Measurements from ENCODE around the gene DNAH7. TPM values are rescaled to one million over a fixed set of nuclear protein-coding genes. Genes with fewer than 3 reads are reported as not detected.

The DNAH7 gene
- total RNA-seq, 2 experiments from 2014 or later: 0.07 TPM

DNA sequence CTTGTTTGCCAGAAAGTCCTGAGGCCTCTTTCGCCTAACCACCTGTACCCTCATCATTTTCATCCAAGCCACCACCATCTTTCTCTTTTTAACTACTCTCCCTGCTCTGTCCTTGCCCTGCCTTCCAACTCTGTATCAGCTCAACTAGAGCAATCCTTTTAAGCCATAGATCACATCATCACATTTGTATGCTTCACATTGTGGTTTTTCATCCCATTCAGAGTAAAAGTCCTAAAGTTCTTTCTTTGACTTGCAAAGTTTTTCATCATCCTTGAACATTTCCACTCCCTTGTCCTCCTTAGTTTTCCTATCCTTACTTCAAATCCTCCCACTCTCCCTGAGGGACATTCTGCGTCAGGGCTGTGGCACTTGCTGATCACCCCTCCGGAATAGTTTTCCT is 337.7 kb downstream of the DNAH7 start:
- ChIA-PET CTCF (no interaction called here), POLR2A (no interaction called here)
- intact Hi-C loops (cut with micrococcal nuclease): no loop called here
- H3K4me3 Mint-ChIP-seq: no peak overlapping the region
- peaks cover 5% of the 10 kb centered on the region for H3K4me1 Mint-ChIP-seq (ENCODE audit: low read depth)
- TF ChIP-seq, protein P1, sequence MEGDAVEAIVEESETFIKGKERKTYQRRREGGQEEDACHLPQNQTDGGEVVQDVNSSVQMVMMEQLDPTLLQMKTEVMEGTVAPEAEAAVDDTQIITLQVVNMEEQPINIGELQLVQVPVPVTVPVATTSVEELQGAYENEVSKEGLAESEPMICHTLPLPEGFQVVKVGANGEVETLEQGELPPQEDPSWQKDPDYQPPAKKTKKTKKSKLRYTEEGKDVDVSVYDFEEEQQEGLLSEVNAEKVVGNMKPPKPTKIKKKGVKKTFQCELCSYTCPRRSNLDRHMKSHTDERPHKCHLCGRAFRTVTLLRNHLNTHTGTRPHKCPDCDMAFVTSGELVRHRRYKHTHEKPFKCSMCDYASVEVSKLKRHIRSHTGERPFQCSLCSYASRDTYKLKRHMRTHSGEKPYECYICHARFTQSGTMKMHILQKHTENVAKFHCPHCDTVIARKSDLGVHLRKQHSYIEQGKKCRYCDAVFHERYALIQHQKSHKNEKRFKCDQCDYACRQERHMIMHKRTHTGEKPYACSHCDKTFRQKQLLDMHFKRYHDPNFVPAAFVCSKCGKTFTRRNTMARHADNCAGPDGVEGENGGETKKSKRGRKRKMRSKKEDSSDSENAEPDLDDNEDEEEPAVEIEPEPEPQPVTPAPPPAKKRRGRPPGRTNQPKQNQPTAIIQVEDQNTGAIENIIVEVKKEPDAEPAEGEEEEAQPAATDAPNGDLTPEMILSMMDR (IDR thresholded peaks at IDR 0.05): no peak
- no peak overlapping the region for H3K27ac Mint-ChIP-seq
- no peaks in the 10 kb centered on the region for H3K27me3 Mint-ChIP-seq
- H3K9me3 Mint-ChIP-seq: no peaks in the 10 kb centered on the region
- peaks cover 41% of the 10 kb centered on the region for H3K36me3 Mint-ChIP-seq (ENCODE audit: low read depth)
- ATAC-seq: no peak
- DNase-seq: no peak

DNA sequence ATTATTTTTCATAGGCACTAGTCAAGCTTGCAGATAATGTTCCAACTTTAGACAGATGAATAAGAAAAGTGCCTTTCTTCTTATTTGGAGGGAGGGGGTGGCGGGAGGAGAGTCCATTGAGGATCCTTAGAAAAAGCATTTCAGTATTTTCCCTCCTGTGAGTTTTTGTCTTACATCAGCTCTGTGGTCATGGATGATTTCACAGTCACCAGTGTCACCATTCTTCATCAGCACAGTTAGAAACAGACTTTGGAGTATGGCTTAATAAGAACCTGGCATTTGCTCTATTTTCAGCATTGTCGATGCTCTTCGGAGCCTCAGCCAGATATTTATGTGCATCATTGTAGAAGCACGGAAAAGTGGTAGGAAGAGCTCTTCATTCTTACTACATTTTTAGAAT is 341.5 kb downstream of the DNAH7 start:
- Mint-ChIP-seq H3K9me3 (no peaks in the 10 kb centered on the region), H3K4me3 (no peak overlapping the region), H3K36me3 (ENCODE audit: low read depth) (peaks cover 28% of the 10 kb centered on the region), H3K4me1 (ENCODE audit: low read depth) (peaks cover 5% of the 10 kb centered on the region), H3K27me3 (no peaks in the 10 kb centered on the region), H3K27ac (no peak overlapping the region)
- intact Hi-C loops (cut with micrococcal nuclease): no loop called here
- no peak for ATAC-seq
- CTCF ChIA-PET: no interaction called here
- TF ChIP-seq, protein P1 (IDR thresholded peaks at IDR 0.05): no peak
- no peak for DNase-seq
- POLR2A ChIA-PET: no interaction called here

DNA sequence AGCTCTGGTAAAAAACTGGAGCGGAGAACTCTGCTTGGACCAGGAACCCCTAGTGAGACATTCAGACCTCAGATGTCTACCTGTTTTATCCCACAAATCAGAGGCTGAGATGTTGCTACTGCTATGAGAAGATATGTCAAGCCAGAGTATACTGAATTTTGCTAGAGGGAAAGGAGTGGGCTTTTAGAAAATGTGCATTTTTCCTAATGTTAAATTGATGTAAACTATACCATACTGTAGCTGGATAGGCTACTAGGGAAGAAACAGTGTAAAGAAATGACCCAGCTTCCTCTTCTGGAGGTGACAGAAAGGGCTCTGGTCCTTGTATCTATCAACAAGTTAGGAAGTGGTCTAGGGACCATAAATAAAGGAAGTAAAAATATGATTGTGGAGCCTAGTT is 346.6 kb downstream of the DNAH7 start:
- ChIA-PET CTCF (no interaction called here), POLR2A (no interaction called here)
- no peak for ATAC-seq
- Mint-ChIP-seq H3K27me3 (no peaks in the 10 kb centered on the region), H3K36me3 (ENCODE audit: low read depth) (peaks cover 16% of the 10 kb centered on the region), H3K4me1 (ENCODE audit: low read depth) (peaks cover 2% of the 10 kb centered on the region), H3K9me3 (no peaks in the 10 kb centered on the region), H3K4me3 (no peak overlapping the region), H3K27ac (no peak overlapping the region)
- no peak for DNase-seq
- intact Hi-C loops (cut with micrococcal nuclease): no loop called here
- TF ChIP-seq, protein P1 (IDR thresholded peaks at IDR 0.05): no peak

DNA sequence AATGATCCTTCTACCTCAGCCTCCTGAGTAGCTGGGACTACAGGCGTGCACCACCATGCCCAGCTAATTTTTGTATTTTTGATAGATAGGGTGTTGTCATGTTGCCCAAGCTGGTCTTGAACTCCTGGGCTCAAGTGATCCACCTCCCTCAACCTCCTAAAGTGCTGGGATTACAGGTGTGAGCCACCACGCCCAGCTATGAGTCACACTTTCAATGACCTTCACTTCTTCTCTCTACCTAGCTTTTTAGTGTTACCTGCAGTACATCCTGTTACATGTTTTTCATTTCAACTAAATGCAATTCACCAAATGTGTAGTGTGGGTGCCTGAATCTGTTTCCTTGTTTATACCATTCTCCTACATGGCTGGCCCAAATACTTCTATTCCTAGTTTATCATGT is 347.6 kb downstream of the DNAH7 start:
- H3K4me3 Mint-ChIP-seq: no peak overlapping the region
- no peak for ATAC-seq
- H3K27me3 Mint-ChIP-seq: no peaks in the 10 kb centered on the region
- ChIA-PET CTCF (no interaction called here), POLR2A (no interaction called here)
- peaks cover 22% of the 10 kb centered on the region for H3K36me3 Mint-ChIP-seq (ENCODE audit: low read depth)
- TF ChIP-seq, protein P1 (IDR thresholded peaks at IDR 0.05): no peak
- peaks cover 2% of the 10 kb centered on the region for H3K4me1 Mint-ChIP-seq (ENCODE audit: low read depth)
- DNase-seq: no peak
- H3K27ac Mint-ChIP-seq: no peak overlapping the region
- no peaks in the 10 kb centered on the region for H3K9me3 Mint-ChIP-seq
- intact Hi-C loops (cut with micrococcal nuclease): no loop called here

DNA sequence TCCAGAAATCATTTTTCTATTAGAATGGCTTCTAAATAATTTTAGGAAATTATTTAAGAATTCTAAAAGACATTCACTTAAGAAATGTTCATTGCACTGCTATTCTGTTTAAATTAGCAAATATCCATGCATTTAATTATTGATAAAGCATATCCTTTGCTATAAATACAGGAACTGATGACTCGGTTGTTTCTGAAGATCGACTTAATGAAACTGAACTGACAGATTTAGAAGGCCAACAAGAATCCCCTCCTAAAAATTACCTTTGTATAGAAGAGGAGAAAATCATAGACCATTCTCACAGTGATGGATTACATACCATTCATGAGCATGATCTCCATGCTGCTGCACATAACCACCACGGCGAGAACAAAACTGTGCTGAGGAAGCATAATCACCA is 352.2 kb downstream of the DNAH7 start:
- Mint-ChIP-seq H3K4me3 (no peak overlapping the region), H3K36me3 (ENCODE audit: low read depth) (peaks cover 30% of the 10 kb centered on the region), H3K4me1 (ENCODE audit: low read depth) (peaks cover 2% of the 10 kb centered on the region), H3K9me3 (no peaks in the 10 kb centered on the region), H3K27ac (no peak overlapping the region), H3K27me3 (no peaks in the 10 kb centered on the region)
- DNase-seq: no peak
- ChIA-PET CTCF (no interaction called here), POLR2A (no interaction called here)
- intact Hi-C loops (cut with micrococcal nuclease): no loop called here
- no peak for ATAC-seq
- TF ChIP-seq, protein P1 (IDR thresholded peaks at IDR 0.05): no peak

Data from activated CD8-positive, alpha-beta T cell treated with anti-CD3 and anti-CD28 coated beads for 36 hours (primary cell).